22Rv1 (cell line): ENCODE results near the gene RMI2.

ENCODE experiments used
- H3K27ac ChIP-seq: fragments of 450-650 bp; 2 replicates; pipeline ENCODE4 v1.5.1; 2017
- CTCF ChIP-seq: fragments of 450-650 bp; IDR thresholded peaks from 2 replicates; pipeline ENCODE4 v1.5.1; 2017; ENCODE audit warnings: mild to moderate bottlenecking
- ZFX ChIP-seq: fragments of 450-650 bp; IDR thresholded peaks from 2 replicates; pipeline ENCODE4 v1.6.1; 2017; ENCODE audit warnings: antibody characterized with exemption, borderline replicate concordance

Gene RMI2

GRCh38 chr16:11312718-11313492, 32.4 kb upstream of the RMI2 start:
- TF ChIP-seq CTCF, result no peak
- TF ChIP-seq ZFX, result no peak
- H3K27ac ChIP-seq, result no peak overlapping the region

GRCh38 chr16:11313493-11314308, 31.6 kb upstream of the RMI2 start:
- TF ChIP-seq ZFX (no peak), CTCF (no peak)
- no peak overlapping the region for H3K27ac ChIP-seq

GRCh38 chr16:11314309-11314894, 30.9 kb upstream of the RMI2 start:
- H3K27ac ChIP-seq, result no peak overlapping the region
- TF ChIP-seq CTCF, result no peak
- no peak for TF ChIP-seq ZFX

GRCh38 chr16:11315510-11315909, 29.7 kb upstream of the RMI2 start:
- TF ChIP-seq CTCF (no peak), ZFX (no peak)
- no peak overlapping the region for H3K27ac ChIP-seq

- no peak overlapping the region for H3K27ac ChIP-seq
- no peak for TF ChIP-seq ZFX
- TF ChIP-seq CTCF, result no peak
These were observed 28.8 kb upstream of the RMI2 start for GRCh38 chr16:11316331-11317015.

- TF ChIP-seq CTCF, result no peak
- no peak for TF ChIP-seq ZFX
- H3K27ac ChIP-seq, result no peak overlapping the region
These were observed 26.4 kb upstream of the RMI2 start for GRCh38 chr16:11318817-11319216.
